Hepatocyte (in vitro differentiated cells): ENCODE measurements around the gene COQ4.

Experiments
- CTCF ChIP-seq: fragments of 200-600 bp; sonication (generic); IDR thresholded peaks from 2 replicates; pipeline ENCODE4 v1.5.1; 2016; ENCODE audit warnings: antibody characterized with exemption, mild to moderate bottlenecking; ENCODE audit not compliant: poor library complexity
- EZH2 ChIP-seq: fragments of 200-600 bp; sonication (generic); IDR thresholded peaks from 2 replicates; pipeline ENCODE4 v1.6.1; 2016; ENCODE audit warnings: antibody characterized with exemption, mild to moderate bottlenecking, borderline replicate concordance
- EZH2phosphoT487 ChIP-seq: fragments of 200-600 bp; sonication (generic); IDR thresholded peaks from one replicate; pipeline ENCODE4 v1.6.1; 2018; ENCODE audit warnings: antibody characterized with exemption, mild to moderate bottlenecking, low read depth, moderate library complexity; ENCODE audit not compliant: unreplicated experiment, severe bottlenecking

GRCh38 chr9:128342971-128343680, 20.5 kb downstream of the COQ4 start:
- no peak for TF ChIP-seq CTCF
- TF ChIP-seq EZH2 = no peak
- TF ChIP-seq EZH2phosphoT487 = no peak
